ENCODE data around the gene CELF2.
"Not testable (repeated sequence)": the region's sequence is repeated elsewhere in the genome, so short reads cannot be mapped to it uniquely, and the experiment has no call there.

CELF2 gene

DNA sequence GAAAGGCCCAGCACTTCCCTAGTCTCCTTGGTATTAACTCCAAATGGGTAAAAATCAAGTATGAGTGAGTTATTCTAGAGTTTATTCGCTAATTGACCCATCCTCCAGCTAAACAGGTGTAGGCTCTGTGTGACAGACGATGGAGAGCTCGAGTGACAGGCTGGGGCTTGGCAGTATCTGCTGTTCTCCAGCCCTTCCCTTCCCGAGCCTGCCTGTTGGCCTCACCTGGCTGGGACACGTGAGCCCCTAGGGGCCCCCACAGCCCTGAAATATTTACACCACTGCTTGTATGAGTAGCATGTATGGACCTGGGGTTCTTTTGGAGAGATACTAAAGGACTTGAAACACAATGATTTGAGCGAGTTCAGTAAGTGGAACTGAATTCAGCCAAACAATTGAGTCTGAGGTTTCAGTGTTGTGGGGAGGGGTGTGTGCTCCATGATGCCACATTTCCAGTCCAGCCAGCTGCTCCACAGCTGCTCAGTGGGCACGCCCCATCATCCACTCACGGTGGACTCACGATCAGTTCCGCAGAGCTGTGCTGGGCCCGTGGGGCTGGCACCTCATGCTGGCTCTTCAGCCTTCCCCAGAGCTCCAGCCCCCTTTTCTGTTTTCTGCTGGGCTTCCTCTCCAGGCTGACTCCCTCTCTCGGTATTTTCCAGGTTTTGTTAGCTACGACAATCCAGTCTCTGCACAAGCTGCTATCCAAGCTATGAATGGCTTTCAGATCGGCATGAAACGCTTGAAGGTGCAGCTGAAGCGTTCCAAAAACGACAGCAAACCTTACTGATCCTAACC is 310.8 kb downstream of the CELF2 start:
- no peak for DNase-seq (ENCODE audit: low spot score)

- no peak for DNase-seq (ENCODE audit: low spot score)
These were observed 311.5 kb downstream of the CELF2 start for GRCh38 chr10:11329062-11329673.

GRCh38 chr10:11330383-11331045 is 312.8 kb downstream of the CELF2 start:
- DNase-seq (ENCODE audit: low spot score) = no peak

- no peak for DNase-seq (ENCODE audit: low spot score)
These were observed 313.4 kb downstream of the CELF2 start for GRCh38 chr10:11331046-11331577.

GRCh38 chr10:11331726-11332125 is 314.1 kb downstream of the CELF2 start:
- no peak for DNase-seq (ENCODE audit: low spot score)

GRCh38 chr10:11332846-11333245 is 315.2 kb downstream of the CELF2 start:
- DNase-seq (ENCODE audit: low spot score) = no peak

DNA sequence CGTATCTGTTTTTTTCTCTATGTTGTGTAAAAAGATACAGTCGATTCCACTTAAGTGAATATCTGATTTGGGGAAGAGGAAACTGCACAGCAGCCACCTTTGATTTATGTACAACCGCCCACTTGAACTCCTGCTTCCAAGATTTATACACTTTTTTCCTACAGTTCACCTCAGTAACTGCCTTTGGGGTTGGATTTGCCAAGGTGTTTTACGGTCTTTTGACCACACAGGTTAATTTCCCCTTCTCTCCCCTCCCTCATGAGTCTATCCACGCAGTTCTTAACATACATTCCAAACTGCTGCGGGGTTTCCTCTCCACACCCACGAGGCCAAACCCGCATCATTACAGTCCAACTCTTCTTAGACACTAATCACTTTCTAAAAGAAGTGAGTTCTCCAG is 316.8 kb downstream of the CELF2 start:
- DNase-seq (ENCODE audit: low spot score) = no peak

DNA sequence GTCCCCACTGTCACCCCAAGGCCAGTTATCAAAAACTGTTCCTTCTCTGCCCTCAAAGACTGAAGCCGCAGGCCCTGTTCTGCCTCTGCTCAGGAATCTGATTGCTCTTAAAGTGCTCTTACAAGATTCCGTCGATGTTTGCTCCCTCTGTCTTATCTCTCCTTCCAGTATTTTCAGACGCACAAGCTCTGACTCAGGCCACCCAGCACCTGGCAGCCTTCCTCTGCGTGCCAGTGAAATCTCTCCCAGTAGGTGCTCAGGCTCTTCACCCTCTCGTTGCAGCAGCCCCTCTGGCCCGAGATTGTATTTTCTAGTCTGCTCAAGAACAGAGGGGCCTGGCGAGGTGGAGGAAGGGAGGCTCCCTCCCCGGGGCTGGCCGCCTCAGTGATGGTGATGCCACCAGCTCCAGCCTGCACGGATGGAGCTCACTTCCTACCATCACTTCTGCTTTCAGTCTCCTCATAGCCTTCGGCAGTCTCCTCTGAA is 317.5 kb downstream of the CELF2 start:
- DNase-seq (ENCODE audit: low spot score) = peak; percentile 16

DNA sequence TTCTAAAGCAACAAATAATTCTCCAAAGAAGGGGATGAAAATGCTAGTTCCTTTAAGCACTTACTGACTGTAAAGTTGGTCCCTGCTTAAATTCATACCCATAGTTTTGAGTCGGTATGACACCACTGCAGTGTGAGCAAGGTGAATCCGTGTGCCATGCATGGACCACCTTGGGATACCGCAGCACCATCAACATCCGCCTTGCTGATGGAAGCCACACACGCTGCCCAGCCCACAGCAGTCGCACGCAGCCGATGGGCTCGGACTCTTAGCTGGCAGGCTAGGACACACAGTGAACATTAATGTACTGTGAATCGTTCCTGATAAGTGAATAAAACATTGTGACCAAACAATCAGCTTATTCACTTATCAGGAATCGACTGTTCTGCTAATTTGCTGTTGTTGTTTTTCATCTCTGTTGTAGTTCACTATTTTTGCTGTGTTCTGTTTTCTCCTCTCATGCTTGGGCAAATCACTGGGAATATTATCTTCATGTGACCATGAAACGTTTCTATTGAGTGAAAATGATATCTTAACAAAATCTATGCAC is 318.3 kb downstream of the CELF2 start:
- no peak for DNase-seq (ENCODE audit: low spot score)

DNA sequence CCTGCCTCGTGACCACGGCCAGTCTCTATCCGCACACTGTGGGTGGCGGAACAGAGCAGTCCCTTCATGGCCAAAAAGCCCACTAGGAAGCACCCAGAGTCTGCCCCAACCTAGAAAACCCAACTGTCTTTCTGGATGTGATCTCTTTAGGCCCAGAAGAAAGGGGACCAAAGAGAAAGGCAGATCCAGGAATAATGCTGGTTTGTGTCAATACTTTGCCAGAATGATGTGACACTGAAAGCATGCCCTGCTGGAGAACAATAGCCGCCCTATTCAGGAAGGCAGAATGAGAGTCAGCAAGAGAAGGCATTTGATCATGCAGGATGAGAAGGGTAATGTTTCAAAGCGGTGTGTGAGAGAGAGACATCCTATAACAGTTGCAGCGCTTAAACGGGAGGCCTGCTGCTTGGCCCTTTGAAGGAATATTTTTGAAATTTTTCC is 319.1 kb downstream of the CELF2 start:
- no peak for DNase-seq (ENCODE audit: low spot score)

- DNase-seq (ENCODE audit: low spot score) = no peak
These were observed 319.8 kb downstream of the CELF2 start for GRCh38 chr10:11337516-11337915.

DNA sequence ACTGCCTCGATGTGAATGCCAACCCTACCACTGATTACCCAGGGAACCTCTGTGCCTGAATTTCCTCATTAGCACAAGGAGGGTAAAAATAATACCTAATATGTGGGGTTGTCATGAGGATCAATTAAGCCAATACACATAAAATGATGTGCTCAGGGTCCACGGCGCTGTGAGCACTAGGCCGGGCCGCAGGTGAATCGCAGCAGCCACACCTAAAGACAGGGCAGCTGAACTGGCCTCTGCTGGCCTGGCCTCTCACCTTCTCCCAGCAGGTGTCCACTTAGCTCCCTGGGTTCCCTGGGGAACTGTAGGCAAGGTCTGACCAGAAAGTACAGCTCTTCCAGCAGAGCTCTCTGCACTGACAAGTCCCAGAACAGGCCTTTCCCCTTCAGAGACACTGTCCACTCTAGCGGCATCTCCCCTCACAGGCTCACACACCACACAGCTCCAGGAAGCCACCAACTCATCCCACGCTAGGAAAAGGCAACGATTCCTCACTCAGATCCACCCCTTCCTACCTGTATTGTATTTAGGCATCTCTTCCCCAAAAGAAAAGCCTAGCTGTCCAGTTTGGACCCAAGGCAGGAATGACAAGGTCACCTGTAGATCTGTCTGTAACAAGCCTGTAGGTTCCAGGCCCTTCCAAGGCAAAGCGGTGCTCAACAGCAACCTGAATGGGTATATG is 320.6 kb downstream of the CELF2 start:
- no peak for DNase-seq (ENCODE audit: low spot score)

DNA sequence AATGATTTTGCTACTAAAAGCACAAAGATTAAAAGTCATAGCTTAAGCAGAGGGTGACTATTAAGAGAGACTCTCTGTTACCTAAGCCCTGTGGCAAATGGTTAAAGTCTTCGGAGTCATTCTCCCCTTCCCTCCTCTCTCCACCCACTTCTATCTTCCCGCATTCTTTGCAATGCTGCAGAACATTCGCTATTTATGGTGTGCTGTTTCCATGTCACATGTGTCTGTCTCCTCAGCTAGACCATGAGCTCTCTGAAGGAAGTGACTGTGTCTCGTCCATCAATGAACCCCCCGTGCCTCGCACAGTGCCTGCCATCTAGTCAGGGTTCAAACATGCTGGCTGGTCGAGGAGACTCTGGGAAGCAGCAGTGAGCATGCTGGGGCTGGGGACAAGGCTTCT is 321.3 kb downstream of the CELF2 start:
- DNase-seq (ENCODE audit: low spot score) = no peak

DNA sequence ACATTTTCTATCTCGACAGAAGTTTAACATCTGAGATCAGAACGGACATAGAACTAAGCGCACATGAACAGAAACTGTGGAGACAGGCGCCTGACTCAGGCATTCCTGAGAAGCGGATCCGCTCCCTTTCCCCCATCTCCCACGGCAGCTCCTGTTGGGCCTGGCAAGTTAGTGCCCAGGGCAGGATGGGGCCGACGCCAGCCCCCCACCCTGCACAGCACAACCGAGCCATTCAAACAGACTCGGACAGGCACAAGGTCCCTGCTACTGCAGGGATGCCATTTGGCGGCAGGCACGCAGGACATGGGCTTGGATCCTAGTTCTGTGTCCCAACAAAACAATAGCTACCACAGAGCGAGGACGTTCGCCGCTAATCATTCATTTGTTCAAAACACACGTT is 322.0 kb downstream of the CELF2 start:
- DNase-seq (ENCODE audit: low spot score) = no peak

- DNase-seq (ENCODE audit: low spot score) = no peak
These were observed 323.8 kb downstream of the CELF2 start for GRCh38 chr10:11341283-11341960.

DNA sequence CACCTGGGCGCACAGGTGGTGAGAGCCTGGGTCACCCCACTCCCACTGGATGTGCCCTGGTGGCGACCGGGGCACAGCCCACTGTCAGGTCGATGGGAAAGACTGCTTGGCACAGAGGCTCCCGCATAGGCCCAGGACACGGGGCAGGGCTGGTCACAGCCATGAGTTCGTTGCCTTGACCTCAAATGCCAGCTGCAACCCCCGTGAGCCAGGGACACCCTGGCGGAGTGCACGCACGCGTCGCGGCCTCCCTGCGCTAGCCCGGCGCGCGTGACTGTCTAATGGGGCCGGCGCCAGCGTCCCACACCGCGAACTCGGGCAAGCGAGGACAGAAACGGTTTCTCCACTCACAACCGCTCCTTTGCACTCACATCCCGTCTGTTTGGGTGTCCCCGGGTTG is 326.4 kb downstream of the CELF2 start:
- DNase-seq (ENCODE audit: low spot score) = no peak

DNA sequence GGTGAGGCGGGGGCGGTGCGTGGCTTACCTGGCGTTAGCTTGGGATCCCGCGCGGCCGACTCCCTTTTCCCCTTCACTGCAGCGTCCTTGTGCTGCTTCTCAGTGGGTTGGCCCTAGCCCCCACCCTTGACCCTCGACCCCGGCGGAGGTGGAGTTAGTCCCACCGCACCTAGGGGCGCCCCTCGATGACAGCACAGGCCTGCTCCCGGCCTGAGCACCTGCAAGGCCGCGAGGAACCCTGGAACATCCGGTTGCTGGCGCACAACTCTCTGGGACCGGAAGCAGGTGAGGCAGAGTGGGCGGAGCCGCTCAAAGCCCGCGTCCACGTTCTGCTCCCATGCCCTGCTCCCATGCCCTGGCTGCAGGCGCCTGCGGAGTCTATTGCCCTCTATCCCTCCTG is 326.9 kb downstream of the CELF2 start:
- DNase-seq (ENCODE audit: low spot score) = no peak

DNA sequence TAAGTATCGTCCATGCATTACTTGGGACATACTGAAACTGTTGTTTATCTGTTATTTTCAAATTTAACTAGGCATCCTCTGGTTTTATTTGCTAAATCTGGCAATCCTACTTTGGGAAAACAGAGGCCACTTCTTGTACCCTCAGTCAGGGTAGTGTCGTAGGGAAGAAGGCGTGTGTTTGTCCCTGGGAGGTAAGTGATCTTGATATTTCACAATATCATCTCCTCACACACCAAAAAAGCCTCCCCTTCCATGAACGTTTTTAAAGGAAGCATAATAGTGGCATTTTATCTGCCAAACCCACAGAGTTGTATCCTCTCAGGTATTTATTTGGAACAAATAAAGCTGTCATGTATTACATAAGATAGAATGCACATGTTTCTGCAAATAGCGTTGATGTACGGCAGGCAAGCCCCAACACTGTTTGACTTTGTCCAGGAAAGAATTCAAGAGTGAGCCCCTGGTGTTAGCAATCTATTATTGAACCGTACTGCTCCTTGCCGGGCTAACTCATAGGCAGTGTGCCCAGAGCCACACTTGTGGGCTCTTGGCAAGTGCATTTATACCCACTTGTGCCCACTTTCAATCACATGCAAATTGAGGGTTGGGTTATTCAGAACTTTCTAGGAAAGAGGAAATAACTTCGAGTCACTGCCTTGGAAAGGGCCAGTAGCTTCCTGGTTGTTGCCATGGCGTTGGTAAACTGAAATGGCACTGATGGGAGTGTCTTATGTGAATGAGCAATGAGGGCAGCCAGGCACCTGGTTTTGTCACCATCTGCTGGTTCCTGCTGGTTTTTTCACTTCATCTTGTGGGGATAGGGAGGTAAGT is 327.8 kb downstream of the CELF2 start:
- DNase-seq (ENCODE audit: low spot score) = no peak

- not testable (repeated sequence) for DNase-seq (ENCODE audit: low spot score)
These were observed 329.9 kb downstream of the CELF2 start for GRCh38 chr10:11347580-11347979.

DNA sequence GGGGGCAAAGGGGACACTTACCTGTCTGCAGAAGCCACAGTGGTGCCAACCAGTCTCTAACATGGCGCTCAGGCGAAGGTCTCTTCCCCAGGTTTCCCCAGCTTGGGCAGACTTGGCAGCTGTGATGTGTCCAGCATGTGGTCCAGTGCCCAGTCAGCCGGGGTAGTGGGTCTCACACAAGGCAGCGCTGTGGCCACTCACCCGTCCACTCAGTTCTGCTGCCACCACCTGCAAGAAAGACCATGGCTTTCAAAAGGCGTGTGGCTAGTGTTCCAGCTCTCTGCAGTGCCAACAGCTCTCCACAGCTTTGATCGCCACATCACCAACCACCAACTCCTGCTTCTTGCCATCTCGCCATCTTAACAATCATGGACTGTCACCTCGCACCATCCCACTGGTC is 334.1 kb downstream of the CELF2 start:
- no peak for DNase-seq (ENCODE audit: low spot score)

Measured in germinal center (tissue), 1 donor.